ENCODE data around the gene ZFPM1. TPM values are rescaled to one million over a fixed set of nuclear protein-coding genes. Genes with fewer than 3 reads are reported as not detected.

The ZFPM1 gene
- total RNA-seq, 2 experiments from 2014 or later, result 15.0 to 18.0 TPM

GRCh38 chr16:88478889-88479792 is 26.1 kb downstream of the ZFPM1 start:
- Mint-ChIP-seq H3K36me3 (ENCODE audit: low read depth) (no peaks in the 10 kb centered on the region), H3K4me1 (ENCODE audit: low read depth) (peaks cover 40% of the 10 kb centered on the region), H3K4me3 (no peak overlapping the region), H3K27me3 (no peaks in the 10 kb centered on the region), H3K27ac (no peak overlapping the region), H3K9me3 (no peaks in the 10 kb centered on the region)
- ATAC-seq (no peak), DNase-seq (peak; percentile 37)
- ChIA-PET CTCF (no interaction called here), POLR2A (interaction anchor here (0.5 to 2.0 kb wide), 4 partner anchors 12 to 39 kb away, joined by 3 to 4 read pairs (median 4); no protein-coding TSS in a partner anchor)
- no peak for TF ChIP-seq CTCF (IDR thresholded peaks at IDR 0.05)
- intact Hi-C loops (cut with micrococcal nuclease), result no loop called here

GRCh38 chr16:88479793-88480760 is 27.0 kb downstream of the ZFPM1 start:
- ChIA-PET POLR2A (interaction anchor here (0.8 to 2.0 kb wide), 2 partner anchors 26 to 29 kb away, joined by 3 to 4 read pairs; no protein-coding TSS in a partner anchor), CTCF (interaction anchor here (1.0 kb wide), 1 partner anchor 14 kb away, joined by 3 read pairs; no protein-coding TSS in a partner anchor)
- TF ChIP-seq CTCF (IDR thresholded peaks at IDR 0.05), result no peak
- no peaks in the 10 kb centered on the region for H3K9me3 Mint-ChIP-seq
- DNase-seq, result peak; percentile 65
- no peaks in the 10 kb centered on the region for H3K36me3 Mint-ChIP-seq (ENCODE audit: low read depth)
- intact Hi-C loops (cut with micrococcal nuclease), result no loop called here
- H3K4me3 Mint-ChIP-seq, result no peak overlapping the region
- peak overlapping the region; percentile 64 for H3K27ac Mint-ChIP-seq
- H3K4me1 Mint-ChIP-seq (ENCODE audit: low read depth), result peaks cover 40% of the 10 kb centered on the region
- H3K27me3 Mint-ChIP-seq, result no peaks in the 10 kb centered on the region
- ATAC-seq, result peak; percentile 54

GRCh38 chr16:88480829-88481228 is 27.7 kb downstream of the ZFPM1 start:
- no peak overlapping the region for H3K4me3 Mint-ChIP-seq
- H3K27me3 Mint-ChIP-seq, result no peaks in the 10 kb centered on the region
- H3K27ac Mint-ChIP-seq, result no peak overlapping the region
- ChIA-PET POLR2A (interaction anchor here (0.8 to 2.0 kb wide), 2 partner anchors 26 to 29 kb away, joined by 3 to 4 read pairs; no protein-coding TSS in a partner anchor), CTCF (interaction anchor here (1.0 kb wide), 1 partner anchor 15 kb away, joined by 3 read pairs; no protein-coding TSS in a partner anchor)
- TF ChIP-seq CTCF (IDR thresholded peaks at IDR 0.05), result no peak
- ATAC-seq (no peak), DNase-seq (no peak)
- H3K4me1 Mint-ChIP-seq (ENCODE audit: low read depth), result peaks cover 40% of the 10 kb centered on the region
- intact Hi-C loops (cut with micrococcal nuclease), result no loop called here
- no peaks in the 10 kb centered on the region for H3K36me3 Mint-ChIP-seq (ENCODE audit: low read depth)
- no peaks in the 10 kb centered on the region for H3K9me3 Mint-ChIP-seq

GRCh38 chr16:88481851-88482250 is 28.8 kb downstream of the ZFPM1 start:
- no peak for DNase-seq
- intact Hi-C loops (cut with micrococcal nuclease), result no loop called here
- Mint-ChIP-seq H3K9me3 (no peaks in the 10 kb centered on the region), H3K4me3 (no peak overlapping the region), H3K27me3 (no peaks in the 10 kb centered on the region), H3K4me1 (ENCODE audit: low read depth) (peaks cover 39% of the 10 kb centered on the region), H3K27ac (no peak overlapping the region), H3K36me3 (ENCODE audit: low read depth) (no peaks in the 10 kb centered on the region)
- ChIA-PET CTCF (no interaction called here), POLR2A (no interaction called here)
- no peak for TF ChIP-seq CTCF (IDR thresholded peaks at IDR 0.05)
- no peak for ATAC-seq

Data from activated CD8-positive, alpha-beta T cell treated with anti-CD3 and anti-CD28 coated beads for 36 hours (primary cell).